Ectodermal cell (in vitro differentiated cells): Measurements from ENCODE around the gene SMIM13.

Source experiments
- H3K27ac ChIP-seq: 2 replicates; pipeline ENCODE4 v1.7.0; 2013; ENCODE audit warnings: mild to moderate bottlenecking, low read depth, low read length; ENCODE audit not compliant: insufficient read depth, poor library complexity, severe bottlenecking
- H3K27me3 ChIP-seq: 2 replicates; pipeline ENCODE4 v1.7.0; 2013; ENCODE audit warnings: mild to moderate bottlenecking, low read length; ENCODE audit not compliant: insufficient read depth, control insufficient read depth, poor library complexity, severe bottlenecking
- H3K36me3 ChIP-seq: one replicate; pipeline ENCODE4 v1.7.0; 2013; ENCODE audit warnings: low read length; ENCODE audit not compliant: control insufficient read depth, insufficient read depth
- H3K4me1 ChIP-seq: one replicate; pipeline ENCODE4 v1.7.0; 2013; ENCODE audit warnings: low read length; ENCODE audit not compliant: control insufficient read depth, insufficient read depth
- H3K4me3 ChIP-seq: 2 replicates; pipeline ENCODE4 v1.7.0; 2013; ENCODE audit warnings: low read depth, low read length, control low read depth; ENCODE audit not compliant: insufficient read depth
- H3K9me3 ChIP-seq: 2 replicates; pipeline ENCODE4 v1.7.0; 2013; ENCODE audit warnings: mild to moderate bottlenecking, low read length, moderate library complexity; ENCODE audit not compliant: control insufficient read depth
- WGBS, 2 experiments: methylation state at CpG; one replicate each; pipeline ENCODE4 v1.1.7; 2013; ENCODE audit warnings: missing lambda C conversion rate in 2 of 2; 5-methylcytosine and 5-hydroxymethylcytosine counted together

SMIM13 gene

GRCh38 chr6:11136809-11137208 lies 43.2 kb downstream of the SMIM13 start:
- Histone ChIP-seq H3K27me3 (no peaks in the 10 kb centered on the region), H3K36me3 (no peaks in the 10 kb centered on the region), H3K9me3 (no peaks in the 10 kb centered on the region), H3K27ac (no peak overlapping the region), H3K4me3 (no peak overlapping the region), H3K4me1 (no peaks in the 10 kb centered on the region)

DNA sequence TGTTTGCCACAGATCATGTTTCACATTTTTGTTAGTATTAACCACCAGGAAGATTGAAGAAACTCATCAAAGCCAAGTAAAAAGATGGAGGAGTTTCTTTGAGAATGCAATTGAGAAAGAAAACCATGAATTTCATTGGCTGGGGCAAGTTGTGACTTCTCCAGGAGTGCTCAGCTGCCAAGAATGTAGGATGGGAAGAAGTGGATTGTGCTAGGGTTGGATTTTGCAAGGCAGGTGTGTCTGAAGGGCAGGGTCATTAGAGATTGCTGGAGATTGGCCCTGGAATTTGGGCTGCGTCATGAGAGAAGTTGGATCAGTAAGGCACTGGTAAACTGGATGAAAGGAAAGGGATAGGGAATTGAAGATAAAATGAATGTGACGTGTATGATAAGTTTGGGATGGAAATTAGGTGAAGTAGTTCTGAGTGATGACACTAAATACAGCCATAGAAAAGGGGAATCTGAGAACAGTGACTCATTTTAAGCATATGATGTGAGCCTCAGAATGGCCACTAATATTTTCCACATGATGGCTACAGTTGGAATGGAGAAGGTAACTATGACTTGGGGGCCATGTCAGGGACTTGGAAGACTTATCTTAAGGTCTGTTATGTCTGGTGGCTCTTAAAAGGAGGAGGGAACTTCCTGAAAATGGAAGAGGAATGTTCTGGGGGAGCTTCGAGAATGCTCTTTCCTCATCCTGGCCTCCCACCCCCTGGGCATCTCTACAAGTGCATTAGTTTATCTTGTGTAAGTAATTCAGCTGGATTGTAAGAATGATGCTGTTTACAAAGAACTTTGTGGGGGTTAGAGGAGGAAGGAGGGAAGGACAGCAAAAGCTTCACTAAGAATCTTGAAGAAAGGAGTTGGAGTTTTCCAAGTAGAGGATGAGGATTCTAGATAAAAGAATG lies 45.7 kb downstream of the SMIM13 start:
- Histone ChIP-seq H3K27me3 (no peaks in the 10 kb centered on the region), H3K4me3 (no peak overlapping the region), H3K27ac (no peak overlapping the region), H3K36me3 (no peaks in the 10 kb centered on the region), H3K9me3 (no peaks in the 10 kb centered on the region), H3K4me1 (no peaks in the 10 kb centered on the region)
- WGBS, 2 experiments = 94 to 96% methylated on average over 3 of the region's 3 CpGs

DNA sequence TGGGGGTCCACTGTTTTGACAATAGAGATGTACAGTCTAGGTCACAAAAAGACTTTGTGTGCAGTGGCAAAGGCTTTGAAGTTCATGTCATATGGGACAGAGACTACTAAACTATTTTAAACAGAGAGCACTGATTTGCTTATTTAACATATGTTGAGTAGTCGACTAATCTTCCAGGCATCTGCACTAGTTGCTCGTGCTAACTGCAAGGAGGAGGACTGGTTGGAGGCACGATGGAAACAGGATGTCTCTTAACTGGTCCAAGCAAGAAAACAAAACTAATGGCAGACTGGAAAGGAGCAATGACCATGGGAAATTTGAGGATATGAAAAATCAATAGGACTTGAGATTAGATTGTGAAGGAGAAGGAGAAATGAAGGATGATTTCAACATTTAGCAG lies 46.4 kb downstream of the SMIM13 start:
- no peaks in the 10 kb centered on the region for H3K9me3 ChIP-seq
- H3K27me3 ChIP-seq = no peaks in the 10 kb centered on the region
- no peak overlapping the region for H3K27ac ChIP-seq
- WGBS, 2 experiments = 90 to 91% methylated on average over 3 of the region's 3 CpGs
- H3K4me1 ChIP-seq = no peaks in the 10 kb centered on the region
- no peak overlapping the region for H3K4me3 ChIP-seq
- H3K36me3 ChIP-seq = no peaks in the 10 kb centered on the region

- H3K9me3 ChIP-seq = no peaks in the 10 kb centered on the region
- no peaks in the 10 kb centered on the region for H3K4me1 ChIP-seq
- H3K4me3 ChIP-seq = no peak overlapping the region
- WGBS, 2 experiments = 88 to 93% methylated on average over 3 of the region's 3 CpGs
- no peaks in the 10 kb centered on the region for H3K27me3 ChIP-seq
- H3K36me3 ChIP-seq = no peaks in the 10 kb centered on the region
- H3K27ac ChIP-seq = no peak overlapping the region
Measured at GRCh38 chr6:11141295-11141694, 47.7 kb downstream of the SMIM13 start.

- no peaks in the 10 kb centered on the region for H3K36me3 ChIP-seq
- H3K27ac ChIP-seq = no peak overlapping the region
- H3K27me3 ChIP-seq = no peaks in the 10 kb centered on the region
- H3K4me1 ChIP-seq = no peaks in the 10 kb centered on the region
- no peaks in the 10 kb centered on the region for H3K9me3 ChIP-seq
- H3K4me3 ChIP-seq = no peak overlapping the region
- 93 to 95% methylated on average over 8 of the region's 8 CpGs for WGBS, 2 experiments
Measured at GRCh38 chr6:11142296-11143027, 48.8 kb downstream of the SMIM13 start.

DNA sequence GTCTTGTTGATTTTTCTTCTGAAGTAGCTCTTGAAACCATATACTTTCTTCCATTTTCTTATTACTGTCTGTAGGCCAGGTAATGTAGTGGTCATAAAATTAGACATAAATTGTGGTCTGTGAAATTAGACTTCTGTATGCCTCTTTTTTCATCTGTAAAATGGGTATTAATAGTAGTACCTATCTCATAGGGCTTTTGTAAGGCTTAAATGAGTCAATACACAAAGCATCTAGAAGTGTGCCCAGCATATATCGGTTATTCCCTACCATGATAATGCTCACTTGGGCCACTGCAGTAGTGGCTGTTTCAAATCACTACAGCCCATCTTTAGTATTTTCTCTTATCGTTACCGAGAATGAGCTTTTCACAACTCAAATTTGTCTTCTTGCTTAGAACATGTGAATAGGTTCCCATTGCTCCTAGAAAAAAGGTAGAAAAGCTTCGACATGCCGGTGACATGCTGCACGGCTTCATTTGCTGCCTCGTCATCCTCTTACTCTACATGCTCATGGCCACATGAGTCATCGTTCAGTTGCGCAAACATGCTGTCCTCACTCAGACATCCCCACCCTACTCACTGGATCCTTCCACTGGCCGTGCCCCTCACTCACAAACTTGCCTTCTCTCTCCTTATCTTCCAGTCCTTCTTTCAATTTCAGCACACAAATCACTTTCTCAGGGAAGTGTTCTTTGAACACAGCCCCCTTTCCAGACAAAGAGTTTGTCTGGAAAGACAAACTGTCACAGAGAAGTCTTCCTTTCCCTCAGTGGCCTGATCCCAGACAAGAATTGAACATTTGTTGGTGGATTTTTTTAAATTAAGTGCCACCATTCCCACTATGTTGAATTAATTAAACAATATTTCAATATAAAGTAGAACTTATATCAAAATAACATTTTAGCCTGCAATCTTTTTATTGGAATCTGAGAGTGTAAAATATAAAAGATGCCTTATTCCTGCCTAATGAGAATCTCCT lies 50.0 kb downstream of the SMIM13 start:
- no peaks in the 10 kb centered on the region for H3K36me3 ChIP-seq
- no peak overlapping the region for H3K4me3 ChIP-seq
- H3K27ac ChIP-seq = no peak overlapping the region
- H3K27me3 ChIP-seq = no peaks in the 10 kb centered on the region
- H3K9me3 ChIP-seq = no peaks in the 10 kb centered on the region
- WGBS, 2 experiments = 92 to 93% methylated on average over 10 of the region's 10 CpGs
- no peaks in the 10 kb centered on the region for H3K4me1 ChIP-seq

GRCh38 chr6:11144393-11144851 lies 50.8 kb downstream of the SMIM13 start:
- Histone ChIP-seq H3K27ac (no peak overlapping the region), H3K4me3 (no peak overlapping the region), H3K27me3 (no peaks in the 10 kb centered on the region), H3K9me3 (no peaks in the 10 kb centered on the region), H3K4me1 (no peaks in the 10 kb centered on the region), H3K36me3 (no peaks in the 10 kb centered on the region)
- WGBS, 2 experiments = 32 to 34% methylated on average over 6 of the region's 6 CpGs

DNA sequence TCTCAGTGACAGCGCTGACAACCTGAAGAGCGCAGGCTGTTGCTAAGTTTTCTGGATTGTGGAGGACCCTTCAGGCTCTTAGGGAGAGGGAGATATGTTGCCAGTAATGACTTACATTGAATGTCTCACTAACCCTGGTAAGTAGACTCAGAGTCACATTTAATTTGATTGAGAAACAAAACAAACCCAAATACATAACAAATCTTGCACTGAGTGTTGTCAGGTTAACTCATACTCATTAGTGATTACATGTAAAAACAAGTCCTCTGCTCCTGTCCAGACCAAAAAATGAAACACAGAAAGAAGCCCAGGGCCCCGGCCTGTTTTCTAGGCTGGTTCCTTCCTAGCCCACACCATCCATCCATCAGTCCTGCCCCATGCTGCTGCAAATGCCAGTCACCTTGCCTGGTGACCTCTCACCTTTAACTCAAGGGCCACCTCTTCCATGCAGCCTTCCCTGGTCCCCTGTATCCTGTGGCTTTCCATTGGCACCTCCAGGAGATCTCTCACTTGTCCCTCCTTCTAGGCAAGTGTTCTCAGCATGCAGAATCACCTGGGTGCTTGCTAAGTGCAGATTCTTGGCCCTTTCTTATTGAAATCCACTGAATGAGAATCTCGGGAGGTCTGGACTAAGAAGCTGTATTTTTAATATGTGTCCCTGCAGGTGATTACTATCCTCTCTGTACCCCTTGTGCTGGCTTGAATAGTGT lies 52.6 kb downstream of the SMIM13 start:
- 87 to 90% methylated on average over 4 of the region's 4 CpGs for WGBS, 2 experiments
- Histone ChIP-seq H3K4me1 (no peaks in the 10 kb centered on the region), H3K27me3 (no peaks in the 10 kb centered on the region), H3K9me3 (no peaks in the 10 kb centered on the region), H3K4me3 (no peak overlapping the region), H3K36me3 (no peaks in the 10 kb centered on the region), H3K27ac (no peak overlapping the region)

- H3K9me3 ChIP-seq = no peaks in the 10 kb centered on the region
- H3K4me3 ChIP-seq = no peak overlapping the region
- no peak overlapping the region for H3K27ac ChIP-seq
- no peaks in the 10 kb centered on the region for H3K4me1 ChIP-seq
- 96 to 97% methylated on average over 3 of the region's 3 CpGs for WGBS, 2 experiments
- H3K27me3 ChIP-seq = no peaks in the 10 kb centered on the region
- no peaks in the 10 kb centered on the region for H3K36me3 ChIP-seq
Measured at GRCh38 chr6:11149551-11149950, 55.9 kb downstream of the SMIM13 start.
